Kidney (tissue), 14 donors: ENCODE results near the gene RANGRF. TPM values are rescaled to one million over a fixed set of nuclear protein-coding genes. Genes with fewer than 3 reads are reported as not detected.

ENCODE experiments used
- DNase-seq, 5 donors: peaks; one replicate each; pipeline ENCODE4 v3.0.0-alpha.2; 2013 to 2020
- FAIRE-seq: peaks from 2 replicates; lab custom pipeline; 2012; peaks lifted over from hg19 to GRCh38; lab: Jason Lieb, UNC
- H3K27ac ChIP-seq, 2 donors: one replicate each; pipeline ENCODE4 v1.7.0; 2013; ENCODE audit warnings: low read depth in 2 of 2, low read length in 2 of 2, inconsistent platforms in 1 of 2
- H3K27me3 ChIP-seq: one replicate; pipeline ENCODE4 v1.7.1; 2013; ENCODE audit warnings: low read length, inconsistent platforms; ENCODE audit not compliant: control insufficient read depth, insufficient read depth
- H3K36me3 ChIP-seq, 3 donors: one replicate each; pipeline versions ENCODE4 v1.7.0 to v1.7.1; 2013; ENCODE audit warnings: low read length in 3 of 3, control low read depth in 1 of 3, inconsistent platforms in 1 of 3; ENCODE audit not compliant: insufficient read depth in 3 of 3, control insufficient read depth in 2 of 3
- H3K4me1 ChIP-seq, 3 donors: one replicate each; pipeline versions ENCODE4 v1.7.0 to v1.7.1; 2013; ENCODE audit warnings: low read length in 3 of 3, inconsistent platforms in 1 of 3, low read depth in 1 of 3; ENCODE audit not compliant: control insufficient read depth in 2 of 3, insufficient read depth in 2 of 3
- H3K4me3 ChIP-seq, 3 donors: one replicate each; pipeline versions ENCODE4 v1.7.0 to v1.8.1; 2013; ENCODE audit warnings: low read length in 3 of 3, control low read depth in 1 of 3, inconsistent platforms in 1 of 3
- H3K9ac ChIP-seq, 3 donors: one replicate each; pipeline versions ENCODE4 v1.7.0 to v1.7.1; 2013; ENCODE audit warnings: low read length in 3 of 3, control low read depth in 1 of 3, inconsistent platforms in 1 of 3
- H3K9me3 ChIP-seq, 3 donors: one replicate each; pipeline versions ENCODE4 v1.7.0 to v1.7.1; 2013; ENCODE audit warnings: low read length in 3 of 3, control low read depth in 1 of 3, inconsistent platforms in 1 of 3; ENCODE audit not compliant: control insufficient read depth in 2 of 3, insufficient read depth in 1 of 3
- intact Hi-C: fragments of 100-400 bp; cut with DNase I; formaldehyde crosslinking; loops from one replicate; pipeline ENCODE4 v1.11.1; 2022
- polyA plus RNA-seq: library from polyadenylated mRNA; stranded (reverse); fragments of 350-450 nt; fragmentation: Illumina TruSeq; extraction: RNeasy Lipid Tissue Mini Kit (QIAGEN cat#74804); gene quantifications from one replicate; pipeline ENCODE4 v1.2.3, GENCODE V29; 2014; ENCODE audit warnings: low read depth, low replicate concordance; ENCODE audit not compliant: insufficient read depth
- total RNA-seq: library from RNA; stranded (reverse); fragmentation: NEBNext Ultra II Directional; extraction: Animal tissue kit (Norgen Biotek cat#: 25700); gene quantifications from one replicate; pipeline ENCODE4 v1.2.1, GENCODE V29; 2021
- TF ChIP-seq, protein P1 (sequence below): IDR thresholded peaks from 3 replicates; pipeline ENCODE4 v1.5.1; 2012; ENCODE audit warnings: mild to moderate bottlenecking, moderate library complexity, borderline replicate concordance; ENCODE audit not compliant: insufficient read depth; ENCODE audit errors: extremely low read depth
- donor health status: control.
- donor health status: control.
- donor health status: control.
- donor health status: control.
- donor health status: control.
- donor health status: DM: yes; HTN: yes; CAD: no.
- donor health status: Normal renal cell carcinoma (clear cell type).

Gene RANGRF
- total and polyA plus RNA-seq, 2 donors from 2014 or later, result 20.1 to 91.8 TPM

DNA sequence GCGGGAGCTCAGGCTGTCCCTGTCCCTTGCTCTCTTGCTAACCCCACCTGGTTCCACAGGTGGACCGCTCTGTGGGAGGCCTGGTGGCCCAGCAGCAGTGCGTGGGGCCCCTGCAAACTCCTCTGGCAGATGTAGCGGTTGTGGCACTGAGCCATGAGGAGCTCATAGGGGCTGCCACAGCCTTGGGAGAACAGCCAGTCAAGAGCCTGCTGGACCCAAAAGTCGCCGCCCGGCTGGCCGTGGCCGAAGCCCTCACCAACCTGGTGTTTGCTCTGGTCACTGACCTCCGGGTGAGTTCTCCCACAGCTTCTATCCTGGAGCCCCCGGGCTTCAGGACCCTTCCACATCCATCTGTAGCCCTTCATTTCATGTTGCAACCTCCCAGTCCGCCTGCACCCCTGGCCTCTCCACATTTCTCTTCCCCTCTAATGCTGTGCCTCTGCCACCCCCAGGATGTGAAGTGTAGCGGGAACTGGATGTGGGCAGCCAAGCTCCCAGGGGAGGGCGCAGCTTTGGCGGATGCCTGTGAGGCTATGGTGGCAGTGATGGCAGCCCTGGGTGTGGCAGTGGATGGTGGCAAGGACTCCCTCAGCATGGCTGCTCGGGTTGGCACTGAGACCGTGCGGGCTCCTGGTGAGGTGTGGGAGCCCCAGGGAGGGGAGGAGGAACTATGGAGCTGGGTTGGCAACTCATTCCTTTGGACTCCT, 23.5 kb upstream of the RANGRF start:
- Histone ChIP-seq H3K27me3 (no peaks in the 10 kb centered on the region), H3K36me3 (peaks cover 0 to 17% (median 17%) of the 10 kb centered on the region in 3 donors), H3K27ac (no peak overlapping the region), H3K4me1 (no peaks in the 10 kb centered on the region), H3K9ac (no peak overlapping the region), H3K4me3 (no peak overlapping the region), H3K9me3 (no peaks in the 10 kb centered on the region)
- intact Hi-C loops, result no loop called here
- peak in 1 of 5 donors; percentile 59 for DNase-seq
- TF ChIP-seq, protein P1, sequence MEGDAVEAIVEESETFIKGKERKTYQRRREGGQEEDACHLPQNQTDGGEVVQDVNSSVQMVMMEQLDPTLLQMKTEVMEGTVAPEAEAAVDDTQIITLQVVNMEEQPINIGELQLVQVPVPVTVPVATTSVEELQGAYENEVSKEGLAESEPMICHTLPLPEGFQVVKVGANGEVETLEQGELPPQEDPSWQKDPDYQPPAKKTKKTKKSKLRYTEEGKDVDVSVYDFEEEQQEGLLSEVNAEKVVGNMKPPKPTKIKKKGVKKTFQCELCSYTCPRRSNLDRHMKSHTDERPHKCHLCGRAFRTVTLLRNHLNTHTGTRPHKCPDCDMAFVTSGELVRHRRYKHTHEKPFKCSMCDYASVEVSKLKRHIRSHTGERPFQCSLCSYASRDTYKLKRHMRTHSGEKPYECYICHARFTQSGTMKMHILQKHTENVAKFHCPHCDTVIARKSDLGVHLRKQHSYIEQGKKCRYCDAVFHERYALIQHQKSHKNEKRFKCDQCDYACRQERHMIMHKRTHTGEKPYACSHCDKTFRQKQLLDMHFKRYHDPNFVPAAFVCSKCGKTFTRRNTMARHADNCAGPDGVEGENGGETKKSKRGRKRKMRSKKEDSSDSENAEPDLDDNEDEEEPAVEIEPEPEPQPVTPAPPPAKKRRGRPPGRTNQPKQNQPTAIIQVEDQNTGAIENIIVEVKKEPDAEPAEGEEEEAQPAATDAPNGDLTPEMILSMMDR, result no peak
- FAIRE-seq, result no peak

DNA sequence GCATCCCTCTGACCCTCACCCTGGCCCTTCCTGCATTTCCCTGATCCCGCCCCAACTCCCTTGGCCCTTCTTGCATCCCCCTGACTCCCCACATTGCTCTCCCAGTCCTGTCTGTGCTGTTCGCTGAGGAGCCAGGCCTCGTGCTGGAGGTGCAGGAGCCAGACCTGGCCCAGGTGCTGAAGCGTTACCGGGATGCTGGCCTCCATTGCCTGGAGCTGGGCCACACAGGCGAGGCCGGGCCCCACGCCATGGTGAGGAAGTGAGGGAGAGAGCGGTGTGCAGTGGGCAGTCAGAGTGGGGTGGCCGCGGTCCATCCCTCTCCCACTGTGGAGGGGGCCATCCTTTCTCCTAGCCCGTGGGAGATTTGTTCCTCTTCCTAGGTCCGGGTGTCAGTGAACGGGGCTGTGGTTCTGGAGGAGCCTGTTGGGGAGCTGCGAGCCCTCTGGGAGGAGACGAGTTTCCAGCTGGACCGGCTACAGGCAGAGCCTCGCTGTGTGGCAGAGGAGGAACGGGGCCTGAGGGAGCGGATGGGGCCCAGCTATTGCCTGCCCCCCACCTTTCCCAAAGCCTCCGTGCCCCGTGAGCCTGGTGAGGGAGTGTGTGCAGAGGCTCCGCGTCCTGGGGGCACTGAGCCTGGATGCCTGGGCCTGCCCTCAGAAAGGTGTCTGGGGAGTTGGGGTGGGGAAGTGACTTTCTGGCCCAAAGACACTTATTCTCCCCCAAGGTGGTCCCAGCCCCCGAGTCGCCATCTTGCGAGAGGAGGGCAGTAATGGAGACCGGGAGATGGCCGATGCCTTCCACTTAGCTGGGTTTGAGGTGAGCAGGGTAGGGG, 21.6 kb upstream of the RANGRF start:
- H3K36me3 ChIP-seq, result peaks cover 0 to 20% (median 17%) of the 10 kb centered on the region in 3 donors
- intact Hi-C loops, result no loop called here
- FAIRE-seq (no peak), DNase-seq (peak in 1 of 5 donors; percentile 72)
- H3K9me3 ChIP-seq, result no peaks in the 10 kb centered on the region
- no peak overlapping the region for H3K9ac ChIP-seq
- H3K4me3 ChIP-seq, result no peak overlapping the region
- no peaks in the 10 kb centered on the region for H3K27me3 ChIP-seq
- H3K27ac ChIP-seq, result no peak overlapping the region
- TF ChIP-seq, protein P1, result no peak
- no peaks in the 10 kb centered on the region for H3K4me1 ChIP-seq

DNA sequence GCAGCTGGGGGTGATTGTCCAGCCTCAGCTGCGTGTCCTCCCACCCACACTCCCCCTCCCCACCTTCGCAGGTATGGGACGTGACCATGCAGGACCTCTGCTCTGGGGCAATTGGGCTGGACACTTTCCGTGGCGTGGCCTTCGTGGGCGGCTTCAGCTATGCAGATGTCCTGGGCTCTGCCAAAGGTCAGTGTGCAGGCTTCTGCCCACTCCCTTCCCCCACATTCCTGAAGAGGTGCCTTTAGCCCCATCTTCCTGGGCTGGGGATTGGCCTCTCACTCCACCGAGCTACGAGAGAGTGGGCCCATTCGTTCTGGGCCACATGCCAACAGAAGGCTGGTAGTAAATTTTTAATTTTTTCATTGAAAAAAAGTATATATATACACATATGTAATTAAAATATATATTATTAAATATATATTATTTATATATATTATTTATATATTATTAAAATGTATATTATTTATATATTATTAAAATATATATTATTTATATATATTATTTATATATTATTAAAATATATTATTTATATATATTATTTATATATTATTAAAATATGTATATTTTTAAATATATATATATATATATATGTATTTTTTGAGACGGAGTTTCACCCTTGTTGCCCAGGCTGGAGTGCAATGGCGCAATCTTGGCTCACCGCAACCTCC, 20.9 kb upstream of the RANGRF start:
- Histone ChIP-seq H3K4me1 (no peaks in the 10 kb centered on the region), H3K4me3 (no peak overlapping the region), H3K27me3 (no peaks in the 10 kb centered on the region), H3K9ac (no peak overlapping the region), H3K9me3 (no peaks in the 10 kb centered on the region), H3K36me3 (peaks cover 0 to 16% (median 16%) of the 10 kb centered on the region in 3 donors), H3K27ac (no peak overlapping the region)
- intact Hi-C loops, result no loop called here
- TF ChIP-seq, protein P1, result no peak
- DNase-seq (no peak), FAIRE-seq (peak; percentile 89)
